Measurements from ENCODE around the gene ERC2. TPM values are rescaled to one million over a fixed set of nuclear protein-coding genes. Genes with fewer than 3 reads are reported as not detected.
"Not testable (repeated sequence)": the region's sequence is repeated elsewhere in the genome, so short reads cannot be mapped to it uniquely, and the experiment has no call there.

Gene ERC2
- total and polyA plus RNA-seq, 2 of the 8 experiments (the other 6 are each of a cell fraction or from before 2014, with no cell fraction given), result 16.4 to 22.8 TPM

DNA sequence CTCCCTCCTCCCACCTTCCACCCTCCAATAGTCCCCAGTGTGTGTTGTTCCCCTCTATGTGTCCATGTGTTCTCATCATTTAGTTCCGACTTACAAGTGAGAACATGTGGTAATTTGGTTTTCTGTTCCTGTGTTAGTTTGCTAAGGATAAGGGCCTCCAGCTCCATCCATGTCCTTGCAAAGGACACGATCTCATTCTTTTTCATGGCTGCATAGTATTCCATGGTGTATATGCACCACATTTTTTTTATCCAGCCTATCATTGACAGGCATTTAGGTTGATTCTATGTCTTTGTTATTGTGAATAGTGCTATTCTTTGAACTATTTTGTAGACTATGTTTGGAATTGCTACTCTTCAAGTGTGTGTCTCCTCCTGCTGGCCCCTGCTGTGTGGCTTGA, 206.4 kb downstream of the ERC2 start:
- H2BK12ac ChIP-seq (ENCODE audit: low read depth, low read length); H3K18ac ChIP-seq (ENCODE audit: extremely low read depth, low read length); H3K23ac ChIP-seq (ENCODE audit: insufficient read length); H4K8ac ChIP-seq (ENCODE audit: extremely low read depth, insufficient read depth, low read length); POLR2A ChIA-PET (ENCODE audit: partially characterized antibody); H4K20me1 ChIP-seq (replicated peaks in 1 of 2; ENCODE audit: control insufficient read depth in 1 of 2, insufficient read depth in 2 of 2, low read length in 2 of 2); H2BK5ac ChIP-seq (ENCODE audit: low read depth, low read length); H3K14ac ChIP-seq (ENCODE audit: insufficient read length); H3K27me3 ChIP-seq (replicated peaks in 1 of 4; ENCODE audit: control insufficient read depth in 3 of 4, extremely low read depth in 1 of 4, insufficient read depth in 3 of 4, low read length in 3 of 4); H4K91ac ChIP-seq (replicated peaks; ENCODE audit: insufficient read length, low read length); H2BK15ac ChIP-seq (ENCODE audit: low read length); H3K56ac ChIP-seq (replicated peaks; ENCODE audit: insufficient read length, low read depth, low read length); FAIRE-seq; H3K23me2 ChIP-seq (ENCODE audit: low read depth, low read length); H4K5ac ChIP-seq (ENCODE audit: insufficient read length, low read depth, low read length); H3K9ac ChIP-seq (replicated peaks in 1 of 4; ENCODE audit: extremely low read depth in 1 of 4, low read depth in 3 of 4, low read length in 3 of 4); H3K4me1 ChIP-seq (replicated peaks in 1 of 4; ENCODE audit: control insufficient read depth in 3 of 4, insufficient read depth in 4 of 4, low read length in 3 of 4); H3K79me1 ChIP-seq (ENCODE audit: low read depth, low read length); H2AFZ ChIP-seq (ENCODE audit: low read length); H3K9me3 ChIP-seq (ENCODE audit: insufficient read depth in 2 of 2, low read depth in 1 of 2, low read length in 1 of 2); H3K27ac ChIP-seq (ENCODE audit: low read depth, low read length); H2BK20ac ChIP-seq (ENCODE audit: low read length); DNase-seq (ENCODE audit: low read depth in 1 of 2, low spot score in 2 of 2); H3K4ac ChIP-seq (replicated peaks; ENCODE audit: insufficient read length, low read depth, low read length); H3K4me2 ChIP-seq (ENCODE audit: insufficient read depth in 1 of 2, low read depth in 2 of 2, low read length in 2 of 2); H2BK120ac ChIP-seq (replicated peaks; ENCODE audit: low read depth, low read length); H3K36me3 ChIP-seq (ENCODE audit: control insufficient read depth in 2 of 4, insufficient read depth in 4 of 4, low read length in 3 of 4); H3K4me3 ChIP-seq (ENCODE audit: extremely low read depth in 1 of 4, insufficient read depth in 2 of 4, low read depth in 3 of 4, low read length in 4 of 4); H3K79me2 ChIP-seq (ENCODE audit: control insufficient read depth in 1 of 2, insufficient read depth in 2 of 2, low read length in 2 of 2); H2AK5ac ChIP-seq (ENCODE audit: low read depth, low read length): not testable (repeated sequence)
- 50% methylated on average over 2 of the region's 2 CpGs; no CpG with 5 or more reads in 1 of the 2 experiments for WGBS, 2 experiments (ENCODE audit: extremely low coverage in 1 of 2, insufficient coverage in 1 of 2, insufficient read length in 1 of 2, insufficient replicate concordance in 2 of 2, low coverage in 1 of 2, low lambda C conversion rate in 2 of 2, missing lambda C conversion rate in 1 of 2)
- CTCF ChIA-PET (ENCODE audit: partially characterized antibody), result interaction anchor here (0.8 to 5.0 kb wide), 5 partner anchors 11 to 42 kb away, joined by 3 to 25 read pairs (median 9); no protein-coding TSS in a partner anchor
- peak; percentile 51; the same call in 1 of the 2 replicates for TF ChIP-seq KDM1A (IDR thresholded peaks at IDR 0.05; ENCODE audit: borderline replicate concordance, low read length)

Data from H1 (cell line).